Activated CD8-positive, alpha-beta memory T cell treated with anti-CD3 and anti-CD28 coated beads for 1 hour (primary cell): ENCODE results near the gene ZMYM1.
"Not testable (repeated sequence)": the region's sequence is repeated elsewhere in the genome, so short reads cannot be mapped to it uniquely, and the experiment has no call there.

Experiments used
- DNase-seq, 2 donors: peaks; one replicate each; pipeline ENCODE4 v3.0.0-alpha.2; 2020; ENCODE audit warnings: low read depth in 1 of 2; ENCODE audit errors: extremely low read depth in 1 of 2

Gene ZMYM1

DNA sequence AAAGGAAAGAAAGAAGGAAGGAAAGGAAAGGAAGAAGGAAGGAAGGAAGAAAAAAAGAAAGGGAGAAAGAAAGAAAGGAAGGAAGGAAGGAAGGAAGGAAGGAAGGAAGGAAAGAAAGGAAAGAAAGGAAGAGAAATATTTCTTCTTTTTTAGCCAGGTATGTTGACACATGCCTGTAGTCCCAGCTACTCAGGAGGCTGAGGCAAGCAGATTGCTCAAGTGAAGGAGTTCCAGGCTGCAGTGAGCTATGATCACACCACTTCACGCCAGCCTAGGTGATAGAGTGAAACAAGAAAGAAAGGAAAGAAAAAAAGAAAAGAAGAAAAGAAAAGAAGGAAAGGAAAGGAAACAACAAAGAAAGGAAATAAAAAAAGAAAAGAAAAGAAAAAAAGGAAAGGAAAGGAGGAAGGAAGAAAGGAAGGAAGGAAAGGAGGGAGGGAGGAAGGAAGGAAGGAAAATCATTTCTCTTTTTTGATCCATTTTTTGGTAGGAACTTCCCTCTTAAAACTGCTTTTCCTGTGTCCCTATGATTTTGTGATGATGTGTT lies 5.8 kb upstream of the ZMYM1 start:
- no peak for DNase-seq

DNA sequence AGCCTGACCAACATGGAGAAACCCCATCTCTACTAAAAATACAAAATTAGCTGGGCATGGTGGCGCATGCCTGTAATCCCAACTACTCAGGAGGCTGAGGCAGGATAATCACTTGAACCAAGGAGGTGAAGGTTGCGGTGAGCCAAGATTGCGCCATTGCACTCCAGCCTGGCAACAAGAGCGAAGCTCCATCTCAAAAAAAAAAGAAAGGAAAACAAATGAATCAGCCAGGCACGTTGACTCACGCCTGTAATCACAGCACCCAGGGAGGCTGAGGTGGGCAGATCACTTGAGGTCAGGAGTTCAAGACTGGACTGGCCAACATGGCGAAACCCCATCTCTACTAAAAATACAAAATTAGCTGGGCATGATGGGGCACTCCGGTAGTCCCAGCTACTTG lies 2.8 kb upstream of the ZMYM1 start:
- not testable (repeated sequence) for DNase-seq

DNA sequence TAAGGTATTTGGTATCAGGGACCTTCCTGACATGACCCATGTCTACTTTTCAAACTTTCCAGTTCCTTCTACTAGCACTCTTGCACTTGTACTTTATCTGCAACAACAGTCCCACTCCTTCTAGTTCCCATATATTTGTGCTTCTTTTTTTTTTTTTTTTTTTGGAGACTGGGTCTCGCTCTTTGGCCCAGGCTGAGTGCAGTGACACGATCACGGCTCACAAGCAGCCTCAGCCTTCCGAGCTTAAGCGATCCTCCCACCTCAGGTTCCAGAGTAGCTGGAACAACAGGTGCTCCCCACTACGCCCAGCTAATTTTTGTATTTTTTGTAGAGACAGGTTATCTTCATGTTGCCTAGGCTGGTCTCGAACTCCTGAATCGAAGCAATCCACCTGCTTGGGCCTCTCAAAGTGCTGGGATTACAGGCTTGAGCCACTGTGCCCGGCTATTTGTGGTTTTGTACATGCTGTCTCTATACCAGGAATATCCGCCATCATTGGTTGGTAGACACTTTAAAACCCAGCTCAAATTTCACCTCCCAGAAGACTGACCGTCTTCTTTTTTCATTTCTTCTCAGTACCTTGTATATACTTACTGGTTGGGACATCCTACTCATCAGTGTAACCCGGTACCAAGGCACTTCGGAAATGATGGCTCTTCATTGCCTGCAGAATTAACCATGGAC lies 1.1 kb downstream of the ZMYM1 start:
- no peak for DNase-seq

DNA sequence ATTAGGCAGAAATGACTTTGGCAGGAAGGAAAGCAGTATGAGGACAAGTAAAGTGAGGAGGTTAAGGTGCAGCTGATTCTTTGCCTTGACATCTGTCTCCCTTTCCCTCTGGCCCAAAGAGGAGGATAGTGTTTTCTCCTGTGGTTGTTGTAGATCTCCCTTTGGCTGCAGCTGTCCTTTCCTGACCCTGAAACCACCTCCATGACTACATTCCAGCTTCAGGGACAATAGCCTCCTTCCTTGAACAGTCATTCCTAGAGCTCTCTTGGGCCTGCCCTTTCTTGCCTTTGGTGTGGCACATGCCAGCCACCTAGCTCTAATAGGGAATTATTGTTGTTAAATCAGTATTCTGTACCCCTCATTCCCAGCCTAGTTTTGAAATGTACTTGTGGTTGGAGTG lies 6.2 kb downstream of the ZMYM1 start:
- no peak for DNase-seq

DNA sequence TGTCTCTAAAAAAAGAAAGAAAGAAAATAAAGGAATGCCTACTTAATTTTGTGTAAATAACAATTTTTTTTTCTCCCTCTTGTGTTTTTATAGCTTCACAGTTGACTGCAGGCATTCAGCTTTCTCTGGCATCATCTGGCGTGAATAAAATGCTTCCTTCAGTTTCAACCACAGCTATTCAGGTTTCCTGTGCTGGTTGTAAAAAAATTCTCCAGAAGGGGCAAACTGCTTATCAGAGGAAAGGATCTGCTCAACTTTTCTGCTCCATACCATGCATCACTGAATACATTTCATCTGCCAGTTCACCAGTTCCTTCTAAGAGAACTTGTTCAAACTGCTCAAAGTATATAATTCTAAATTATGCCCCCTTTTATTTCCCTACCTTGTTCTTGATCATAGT lies 18.0 kb downstream of the ZMYM1 start:
- DNase-seq: no peak

DNA sequence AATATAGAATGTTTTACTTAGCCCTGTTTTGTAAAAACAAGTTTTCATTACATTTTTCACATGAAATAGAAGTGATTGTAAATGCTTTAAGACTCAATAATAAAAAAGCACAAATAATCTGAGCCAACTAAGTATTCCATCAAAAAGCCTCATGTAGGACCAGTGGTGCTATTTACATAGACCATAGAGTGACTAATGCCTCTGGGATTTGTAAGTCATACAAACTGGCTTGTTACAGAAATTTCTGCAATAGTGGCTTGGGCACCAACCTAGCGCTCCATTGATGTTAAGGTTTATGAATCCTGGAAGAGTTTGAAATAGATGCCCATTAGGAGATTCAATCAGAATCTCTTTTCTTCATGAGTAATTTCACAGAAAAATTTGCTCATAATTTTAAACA lies 31.9 kb downstream of the ZMYM1 start:
- no peak for DNase-seq

DNA sequence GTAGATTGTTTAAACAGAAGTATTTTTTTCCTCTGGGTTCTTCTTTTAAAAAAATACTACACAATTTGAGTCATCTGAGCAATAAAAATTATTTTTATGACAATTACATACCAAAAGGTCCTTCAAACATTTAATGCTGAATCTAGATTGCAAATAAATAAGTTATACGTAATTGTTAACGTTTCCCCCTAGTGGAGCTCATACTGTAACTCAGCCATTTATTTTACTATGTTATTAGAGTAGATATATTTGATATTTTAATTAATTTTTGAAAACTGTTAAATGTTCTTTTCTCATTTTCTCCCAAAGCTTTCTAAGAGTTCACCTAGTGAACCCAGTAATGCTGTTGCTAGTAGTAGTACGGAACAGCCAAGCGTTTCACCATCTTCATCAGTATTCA lies 33.5 kb downstream of the ZMYM1 start:
- no peak for DNase-seq

DNA sequence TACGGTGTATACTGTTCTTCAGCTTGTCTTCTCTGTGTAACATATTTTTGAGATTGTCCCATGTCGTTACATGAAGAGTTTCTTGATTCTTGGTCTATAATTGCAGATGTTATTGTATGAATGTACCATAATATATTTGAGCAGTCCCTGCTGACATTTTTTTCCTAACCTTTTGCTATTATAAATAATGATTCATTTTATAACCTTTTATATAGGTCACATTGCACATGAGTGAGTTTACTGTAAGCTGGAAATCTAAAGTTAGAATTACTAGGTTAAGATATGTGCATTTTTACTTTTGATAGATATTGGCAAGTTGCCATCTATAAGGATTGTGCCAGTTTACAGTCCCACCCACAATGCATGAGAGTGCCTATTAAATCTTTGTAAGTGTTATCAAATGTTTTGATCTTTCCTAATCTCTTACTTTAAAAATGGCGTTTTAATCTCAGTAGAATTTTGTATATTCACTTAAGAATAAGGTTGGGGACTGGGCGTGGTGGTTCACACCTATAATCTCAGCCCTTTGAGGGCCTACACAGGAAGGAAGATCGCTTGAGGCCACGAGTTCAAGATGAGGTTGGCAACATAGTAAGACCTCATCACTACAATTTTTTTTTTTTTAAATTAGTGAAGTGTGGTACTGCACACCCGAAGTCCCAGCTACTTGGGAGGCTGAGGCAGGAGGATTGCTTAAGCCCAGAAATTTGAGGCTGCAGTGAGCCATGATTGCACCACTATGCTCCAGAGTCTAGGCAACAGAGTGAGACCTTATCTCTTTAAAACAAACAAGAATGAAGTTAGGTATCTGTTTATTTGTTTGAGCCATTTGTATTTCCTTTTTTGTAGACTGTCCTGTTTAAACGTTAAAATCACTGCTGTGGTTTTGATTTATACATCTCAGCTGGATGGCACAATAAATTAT lies 36.5 kb downstream of the ZMYM1 start:
- DNase-seq: no peak

DNA sequence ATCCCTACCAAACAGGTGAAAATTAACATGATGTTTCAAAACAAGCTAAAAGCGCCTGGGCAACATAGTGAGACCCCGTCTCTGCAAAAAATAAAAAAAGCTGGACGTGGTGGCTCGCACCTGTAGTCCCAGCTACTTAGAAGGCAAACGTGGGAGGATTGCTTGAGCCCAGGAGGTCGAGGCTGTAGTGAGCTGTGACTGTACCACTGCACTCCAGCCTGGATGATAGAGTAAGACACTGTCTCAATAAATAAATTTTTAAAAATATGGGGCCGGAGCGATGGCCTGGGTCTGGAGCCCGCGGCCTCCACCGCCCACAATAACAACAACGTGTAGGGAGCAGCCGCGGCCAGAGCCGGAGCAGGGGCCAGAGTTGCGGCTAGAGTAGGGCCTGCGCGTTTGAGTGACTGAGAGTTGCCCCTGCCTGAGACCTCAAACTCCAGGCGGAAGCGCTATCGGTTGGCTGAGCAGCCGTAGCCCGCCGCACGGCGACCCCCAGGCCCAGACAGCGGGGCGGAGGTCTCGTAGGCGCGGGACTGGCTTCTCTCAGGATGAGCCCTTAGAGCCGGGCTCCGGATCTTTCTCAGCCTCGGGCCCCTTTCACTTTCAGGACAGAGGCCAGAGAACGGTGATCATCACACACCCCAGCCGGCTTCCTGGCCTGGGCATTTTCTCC lies 41.4 kb downstream of the ZMYM1 start:
- no peak for DNase-seq

DNA sequence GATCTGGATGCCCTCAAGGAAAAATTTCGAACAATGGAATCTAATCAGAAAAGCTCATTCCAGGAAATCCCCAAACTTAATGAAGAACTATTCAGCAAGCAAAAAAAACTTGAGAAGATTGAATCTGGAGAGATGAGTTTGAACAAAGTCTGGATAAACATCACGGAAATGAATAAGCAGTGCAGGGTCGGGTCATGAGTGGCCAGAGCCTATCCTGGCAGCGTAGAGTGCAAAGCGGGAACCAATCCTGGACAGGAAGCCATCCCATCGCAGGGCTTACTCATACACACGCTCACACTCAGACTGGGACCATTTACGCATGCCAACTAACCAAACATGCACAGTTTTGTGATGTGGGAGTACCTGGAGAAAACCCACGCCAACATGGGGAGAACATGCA lies 43.1 kb downstream of the ZMYM1 start:
- no peak for DNase-seq

DNA sequence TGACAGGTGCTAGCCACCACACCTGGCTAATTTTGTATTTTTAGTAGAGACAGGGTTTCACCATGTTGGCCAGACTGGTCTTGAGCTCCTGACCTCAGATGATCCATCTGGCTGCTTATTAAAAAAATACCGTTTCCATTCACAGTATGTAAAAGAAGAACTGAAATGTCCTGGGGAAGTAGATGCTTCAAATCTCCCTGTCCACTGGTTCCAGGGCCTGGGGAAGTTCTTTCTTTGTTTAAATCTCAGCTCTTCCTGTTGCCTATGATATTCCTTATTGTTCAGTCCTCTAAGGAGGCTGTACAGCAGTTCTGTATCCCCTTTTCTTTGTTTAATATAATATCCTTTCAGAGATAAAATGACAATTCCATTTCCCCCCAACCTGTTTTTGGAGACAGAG lies 47.4 kb downstream of the ZMYM1 start:
- no peak for DNase-seq

DNA sequence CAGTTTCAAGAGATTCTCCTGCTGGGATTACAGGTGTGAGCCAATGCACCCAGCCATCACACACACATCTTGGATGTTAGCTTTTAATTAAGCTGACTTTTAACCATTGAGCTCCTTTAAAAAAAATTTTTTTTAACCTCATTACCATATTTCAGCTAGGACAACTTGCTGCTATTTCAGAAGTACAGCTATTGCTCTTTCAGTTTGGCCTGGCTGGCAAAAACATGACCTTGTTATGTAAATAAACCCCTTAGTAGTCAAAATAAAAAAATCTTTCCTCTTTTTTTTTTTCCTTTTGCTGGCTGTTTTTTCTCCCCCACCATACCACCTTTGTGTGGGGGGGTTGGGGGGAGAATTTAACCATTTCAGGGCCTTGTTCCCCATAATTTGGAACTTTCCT lies 49.9 kb downstream of the ZMYM1 start:
- DNase-seq: no peak

DNA sequence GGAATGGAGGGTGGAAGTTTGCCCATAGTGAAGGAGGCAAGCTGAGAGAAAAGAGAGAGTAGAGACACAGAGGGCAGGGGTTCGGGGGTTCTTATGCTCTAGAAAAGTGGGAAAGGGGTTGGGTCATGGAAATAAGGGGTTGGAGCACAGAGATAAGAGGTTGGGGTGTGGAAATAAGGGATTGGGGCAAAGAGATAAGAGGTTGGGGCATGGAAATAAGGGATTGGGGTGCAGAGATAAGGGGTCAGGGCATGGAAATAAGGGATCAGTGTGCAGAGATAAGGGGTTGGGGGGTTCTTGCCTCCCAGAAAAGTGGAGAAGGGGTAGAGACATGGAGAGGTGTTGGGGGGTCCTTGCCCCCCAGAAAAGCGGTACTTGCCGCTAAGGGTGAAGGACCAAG lies 57.6 kb downstream of the ZMYM1 start:
- DNase-seq: no peak

DNA sequence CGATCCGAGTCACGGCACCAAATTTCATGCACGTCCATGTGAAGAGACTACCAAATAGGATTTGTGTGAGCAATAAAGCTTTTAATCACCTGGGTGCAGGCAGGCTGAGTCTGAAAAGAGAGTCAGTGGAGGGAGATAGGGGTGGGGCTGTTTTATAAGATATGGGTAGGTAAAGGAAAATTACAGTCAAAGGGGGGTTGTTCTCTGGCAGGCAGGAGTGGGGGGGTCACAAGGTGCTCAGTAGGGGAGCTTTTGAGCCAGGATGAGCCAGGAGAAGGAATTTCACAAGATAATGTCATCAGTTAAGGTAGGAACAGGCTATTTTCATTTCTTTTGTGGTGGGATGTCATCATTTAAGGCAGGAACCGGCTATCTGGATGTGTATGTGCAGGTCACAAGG lies 58.4 kb downstream of the ZMYM1 start:
- DNase-seq: not testable (repeated sequence)

DNA sequence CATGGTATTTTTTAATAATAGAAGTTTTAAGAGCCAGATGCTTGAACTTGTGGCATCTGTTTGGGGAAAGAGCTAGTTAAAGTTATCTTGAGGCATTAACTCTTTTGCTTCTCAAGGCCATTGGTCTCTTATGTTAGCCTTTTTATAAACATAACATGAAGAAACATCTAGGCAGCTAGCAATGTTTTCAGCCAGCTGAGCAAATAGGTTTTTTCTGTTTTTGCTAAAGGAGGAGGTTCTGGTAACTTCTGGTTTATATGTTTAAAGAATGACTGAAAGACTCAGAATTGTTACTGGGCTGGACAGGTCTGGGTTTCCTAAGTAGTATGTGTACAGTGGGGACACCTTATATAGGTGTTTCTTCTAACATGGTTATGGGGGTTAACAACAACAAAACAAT lies 63.1 kb downstream of the ZMYM1 start:
- not testable (repeated sequence) for DNase-seq

DNA sequence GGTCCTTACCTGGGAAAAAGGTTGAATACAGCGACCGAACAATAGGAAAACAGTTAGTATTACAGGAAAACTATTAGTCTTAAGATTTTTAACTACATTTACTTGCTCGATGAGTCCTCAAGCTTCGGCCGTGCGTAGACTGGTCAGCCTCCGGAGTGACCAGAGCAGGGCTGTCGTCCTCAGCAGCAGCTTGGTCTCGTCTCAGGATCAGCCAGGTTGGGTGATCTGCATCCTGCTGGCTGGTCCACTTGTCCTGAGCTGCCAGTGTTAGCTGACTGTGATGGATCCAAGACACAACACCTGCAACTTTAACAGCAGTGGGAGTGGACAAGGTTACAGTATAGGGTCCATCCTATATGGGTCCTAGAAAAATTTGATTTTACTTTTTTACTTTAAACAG lies 63.5 kb downstream of the ZMYM1 start:
- DNase-seq: not testable (repeated sequence)

DNA sequence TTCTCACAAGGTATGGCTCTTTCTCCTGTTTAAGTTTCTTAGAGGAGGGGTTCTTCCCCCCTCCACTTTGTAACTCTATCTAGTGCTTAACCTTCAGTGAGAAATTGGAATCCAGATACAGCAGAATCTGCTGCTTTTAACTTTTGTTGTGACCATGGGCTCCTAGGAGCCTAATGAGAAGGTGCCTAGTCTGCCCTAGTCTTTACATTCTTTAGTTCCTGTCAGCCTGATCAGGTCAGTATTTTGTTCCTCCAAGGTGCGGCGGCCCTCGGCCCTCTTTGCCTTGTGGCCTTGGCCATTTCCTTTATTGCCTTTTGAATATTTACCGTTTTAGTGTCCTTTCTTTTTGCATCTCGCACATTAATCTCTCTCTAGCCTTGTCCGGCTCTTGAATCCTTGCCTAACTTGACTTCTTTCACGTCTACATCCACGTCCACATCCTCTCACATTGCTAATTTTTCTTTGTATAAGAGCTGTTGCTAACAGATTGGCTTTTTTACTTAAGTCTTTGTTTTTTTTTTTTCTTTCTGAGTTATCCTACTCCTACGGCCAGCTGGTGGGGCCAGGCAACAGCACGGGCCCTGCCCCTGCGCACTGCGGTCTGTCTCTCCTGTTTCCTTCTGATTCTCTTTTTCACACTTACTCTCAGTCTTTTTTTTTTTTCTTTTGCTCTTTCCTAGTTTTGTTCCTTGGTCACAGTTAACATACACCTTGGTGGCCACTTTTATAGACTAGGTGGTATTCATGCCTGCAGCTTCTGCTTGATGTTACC lies 64.7 kb downstream of the ZMYM1 start:
- no peak for DNase-seq

DNA sequence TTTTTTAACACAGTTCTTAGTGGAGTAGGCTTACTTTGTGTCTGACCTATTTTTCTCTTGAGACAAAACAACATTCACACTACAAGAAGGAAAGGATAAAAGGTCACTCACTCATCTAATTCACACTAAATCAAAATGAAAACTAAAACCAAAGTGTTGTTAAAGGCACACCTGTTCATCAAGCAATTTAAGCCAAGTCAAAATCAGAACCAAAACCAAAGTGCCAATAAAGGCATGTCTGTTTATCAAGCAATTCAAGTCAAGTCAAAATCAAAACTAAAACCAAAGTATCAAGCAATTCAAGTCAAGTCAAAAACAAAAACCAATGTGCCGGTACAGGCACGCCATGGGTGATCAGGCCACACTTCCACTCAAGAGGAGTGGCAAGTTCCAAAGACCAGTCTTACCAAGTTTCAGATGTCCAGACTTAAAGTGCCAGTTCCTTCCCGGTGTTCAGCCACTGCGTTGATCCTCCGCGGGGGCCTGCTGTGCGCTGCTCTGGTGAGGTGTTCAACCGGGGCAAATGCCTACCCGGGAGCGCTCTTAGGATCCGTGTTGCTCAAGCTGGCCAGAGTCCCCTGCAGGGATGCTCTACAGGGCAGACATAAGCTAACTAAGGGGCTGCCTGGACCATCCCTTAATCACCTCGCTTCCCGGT lies 66.8 kb downstream of the ZMYM1 start:
- not testable (repeated sequence) for DNase-seq

DNA sequence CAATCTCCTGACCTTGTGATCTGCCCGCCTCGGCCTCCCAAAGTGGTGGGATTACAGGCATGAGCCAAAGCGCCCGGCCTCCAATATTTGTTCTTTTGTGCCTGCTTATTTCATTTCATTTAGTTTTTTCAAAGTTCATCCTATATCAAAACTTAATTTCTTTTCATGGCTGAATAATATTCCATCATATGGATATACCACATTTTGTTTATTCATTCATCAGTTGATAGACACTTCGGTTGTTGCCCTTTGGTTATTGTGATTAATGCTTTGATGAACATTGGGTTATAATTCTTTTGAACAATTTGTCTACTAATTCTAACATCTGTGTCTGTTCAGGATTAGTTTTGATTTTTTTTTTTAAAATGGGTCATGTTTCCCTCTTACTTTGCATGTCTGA lies 72.0 kb downstream of the ZMYM1 start:
- no peak for DNase-seq

DNA sequence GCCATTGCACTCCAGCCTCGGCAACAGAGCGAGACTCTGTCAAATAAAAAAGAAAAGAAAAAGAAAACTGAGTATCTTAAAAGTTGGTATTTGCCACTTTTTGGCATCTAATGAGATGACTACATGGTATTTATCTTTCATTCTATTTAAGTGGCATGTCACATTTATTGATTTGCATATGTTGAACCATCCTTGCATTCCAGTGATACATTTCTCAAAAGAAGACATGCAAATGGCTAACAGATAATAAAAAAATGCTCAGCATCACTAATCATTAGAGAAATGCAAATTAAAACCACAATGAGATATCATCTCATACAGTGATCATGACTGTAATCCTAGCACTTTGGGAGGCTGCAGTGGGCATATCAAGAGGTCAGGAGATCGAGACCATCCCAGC lies 85.7 kb downstream of the ZMYM1 start:
- DNase-seq: no peak
